ENCODE measurements around the gene FOXL2.

Gene FOXL2

GRCh38 chr3:138919325-138919724, 27.6 kb downstream of the FOXL2 start:
- no peak for TF ChIP-seq CTCF (IDR thresholded peaks at IDR 0.05; ENCODE audit: insufficient read depth, low read length, poor library complexity, severe bottlenecking)
- H3K4me3 ChIP-seq (replicated peaks; ENCODE audit: low read depth, low read length): no peak overlapping the region
- H3K36me3 ChIP-seq (ENCODE audit: control insufficient read depth, insufficient read depth, low read length): no peaks in the 10 kb centered on the region
- no peak for DNase-seq (ENCODE audit: extremely low read depth, insufficient read length)
- H3K27me3 ChIP-seq (replicated peaks; ENCODE audit: control insufficient read depth, insufficient read depth, low read length): no peaks in the 10 kb centered on the region; the same call in 1 of the 2 replicates

GRCh38 chr3:138916824-138917223, 30.1 kb downstream of the FOXL2 start:
- TF ChIP-seq CTCF (IDR thresholded peaks at IDR 0.05; ENCODE audit: insufficient read depth, low read length, poor library complexity, severe bottlenecking): no peak
- Histone ChIP-seq H3K27me3 (replicated peaks; ENCODE audit: control insufficient read depth, insufficient read depth, low read length) (no peaks in the 10 kb centered on the region; the same call in 1 of the 2 replicates), H3K36me3 (ENCODE audit: control insufficient read depth, insufficient read depth, low read length) (no peaks in the 10 kb centered on the region), H3K4me3 (replicated peaks; ENCODE audit: low read depth, low read length) (no peak overlapping the region)
- DNase-seq (ENCODE audit: extremely low read depth, insufficient read length): no peak

DNA sequence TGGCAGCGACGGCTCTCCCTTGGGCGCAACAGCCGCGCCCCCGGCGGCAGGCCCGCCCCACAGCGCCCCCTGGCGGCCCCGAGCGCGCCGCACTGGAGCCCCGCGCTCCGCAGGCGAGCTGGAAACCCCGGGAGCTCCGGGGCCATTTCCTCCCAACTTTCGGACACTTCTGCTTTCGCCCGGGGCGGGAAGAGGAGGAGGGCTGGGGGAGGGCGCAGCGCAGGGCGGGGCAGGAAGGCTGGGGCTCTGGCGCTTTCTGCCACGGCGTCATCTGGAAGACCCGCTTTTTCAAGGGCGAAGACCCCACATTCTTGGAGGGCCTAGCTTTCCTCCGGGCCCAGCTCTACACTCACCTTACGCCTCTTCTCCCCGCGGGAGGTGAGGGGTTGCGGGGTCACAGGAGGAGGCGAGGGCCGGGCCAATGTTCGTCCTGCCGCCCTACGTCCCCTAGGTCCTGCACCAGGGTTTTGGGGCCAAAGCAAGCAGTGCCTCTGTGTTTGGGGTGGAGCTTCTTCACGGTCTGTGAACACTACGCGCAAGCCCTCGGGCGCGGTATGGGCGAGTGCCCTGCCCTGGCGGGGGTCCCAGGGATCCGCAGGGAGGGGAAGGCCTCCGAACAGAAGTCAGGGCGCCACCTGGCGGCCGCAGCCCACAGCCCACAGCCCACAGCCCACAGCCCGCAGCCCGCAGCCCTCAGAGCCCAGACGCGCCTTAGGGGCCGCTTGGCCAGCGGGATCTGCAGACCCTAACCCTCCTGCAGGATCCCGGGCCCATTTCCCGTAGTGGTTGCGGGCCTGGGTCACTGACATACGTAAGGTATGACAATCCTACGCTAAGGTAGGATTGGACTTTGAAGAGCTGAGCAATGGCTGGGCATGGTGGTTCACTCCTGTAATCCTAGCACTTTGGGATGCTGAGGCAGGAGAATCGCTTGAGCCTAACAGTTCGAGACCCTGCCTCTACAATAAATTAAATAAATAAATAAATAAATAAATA, 31.1 kb downstream of the FOXL2 start:
- TF ChIP-seq CTCF (IDR thresholded peaks at IDR 0.05; ENCODE audit: insufficient read depth, low read length, poor library complexity, severe bottlenecking): peak; percentile 91
- no peaks in the 10 kb centered on the region; the same call in 1 of the 2 replicates for H3K27me3 ChIP-seq (replicated peaks; ENCODE audit: control insufficient read depth, insufficient read depth, low read length)
- peak; percentile 87 for DNase-seq (ENCODE audit: extremely low read depth, insufficient read length)
- peak overlapping the region; percentile 66 for H3K4me3 ChIP-seq (replicated peaks; ENCODE audit: low read depth, low read length)
- H3K36me3 ChIP-seq (ENCODE audit: control insufficient read depth, insufficient read depth, low read length): no peaks in the 10 kb centered on the region

DNA sequence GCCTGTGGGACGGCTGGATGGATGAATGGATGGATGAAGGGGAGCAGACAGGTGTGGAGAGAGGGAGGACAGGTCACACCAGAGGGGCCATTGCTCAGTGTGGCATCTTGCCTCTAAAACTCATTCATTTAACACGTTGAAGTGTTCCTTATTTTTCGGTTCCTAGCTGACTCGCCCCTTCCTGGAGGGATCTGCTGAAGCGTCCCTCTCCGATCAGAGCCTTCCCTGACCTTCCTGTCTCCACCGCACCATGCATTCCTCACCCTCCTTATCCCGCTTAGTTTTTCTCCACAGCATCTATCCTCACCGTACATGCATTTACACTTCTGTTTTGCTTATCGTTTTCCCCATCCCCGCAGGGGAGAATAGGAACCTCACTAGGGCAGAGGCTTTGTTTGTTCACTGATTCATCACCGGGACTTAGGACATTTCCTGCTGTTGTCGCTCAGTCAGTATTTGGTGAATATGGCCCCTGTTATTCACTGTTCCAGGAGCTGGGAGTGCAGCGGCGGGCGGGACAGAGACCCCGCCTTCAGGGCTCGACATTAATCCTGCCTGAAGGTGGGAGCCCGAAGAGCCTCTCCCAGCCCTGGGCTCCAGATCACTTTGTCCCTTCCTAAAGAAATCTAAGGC, 32.0 kb downstream of the FOXL2 start:
- Histone ChIP-seq H3K27me3 (replicated peaks; ENCODE audit: control insufficient read depth, insufficient read depth, low read length) (no peaks in the 10 kb centered on the region; the same call in 1 of the 2 replicates), H3K4me3 (replicated peaks; ENCODE audit: low read depth, low read length) (peak overlapping the region; percentile 31), H3K36me3 (ENCODE audit: control insufficient read depth, insufficient read depth, low read length) (no peaks in the 10 kb centered on the region)
- no peak for DNase-seq (ENCODE audit: extremely low read depth, insufficient read length)
- TF ChIP-seq CTCF (IDR thresholded peaks at IDR 0.05; ENCODE audit: insufficient read depth, low read length, poor library complexity, severe bottlenecking): no peak

DNA sequence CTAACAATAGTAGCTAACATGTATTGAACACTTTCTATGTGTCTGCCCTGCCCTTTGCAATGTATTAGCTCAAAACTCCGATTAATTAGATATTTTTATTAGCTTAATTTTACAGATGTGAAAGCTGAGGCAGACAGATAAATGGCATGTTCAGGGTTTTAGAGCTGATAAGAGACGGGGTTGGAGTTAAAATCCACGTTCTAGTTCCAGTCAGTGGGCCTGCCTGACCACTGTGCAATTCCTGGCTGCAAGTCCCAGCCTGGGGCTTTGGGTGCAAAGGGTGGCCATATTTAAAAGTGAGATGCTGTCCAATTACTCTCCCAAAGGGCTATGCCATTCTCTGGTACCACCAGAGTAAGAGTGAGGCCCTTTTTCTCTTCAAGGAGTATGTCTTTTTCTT, 33.2 kb downstream of the FOXL2 start:
- no peak for TF ChIP-seq CTCF (IDR thresholded peaks at IDR 0.05; ENCODE audit: insufficient read depth, low read length, poor library complexity, severe bottlenecking)
- H3K4me3 ChIP-seq (replicated peaks; ENCODE audit: low read depth, low read length): no peak overlapping the region
- no peaks in the 10 kb centered on the region for H3K36me3 ChIP-seq (ENCODE audit: control insufficient read depth, insufficient read depth, low read length)
- no peak for DNase-seq (ENCODE audit: extremely low read depth, insufficient read length)
- H3K27me3 ChIP-seq (replicated peaks; ENCODE audit: control insufficient read depth, insufficient read depth, low read length): no peaks in the 10 kb centered on the region; the same call in 1 of the 2 replicates

All from GM06990 (cell line).